HG03095 (cell line): Measurements from ENCODE around the gene ACTN3.
"Not testable (repeated sequence)": the region's sequence is repeated elsewhere in the genome, so short reads cannot be mapped to it uniquely, and the experiment has no call there.

ENCODE experiments used
- ATAC-seq: cut with Tn5 transposase; IDR thresholded peaks from one replicate; pipeline ENCODE4 v1.9.1; 2021; ENCODE audit warnings: moderate library complexity; ENCODE audit not compliant: unreplicated experiment

ACTN3 gene

DNA sequence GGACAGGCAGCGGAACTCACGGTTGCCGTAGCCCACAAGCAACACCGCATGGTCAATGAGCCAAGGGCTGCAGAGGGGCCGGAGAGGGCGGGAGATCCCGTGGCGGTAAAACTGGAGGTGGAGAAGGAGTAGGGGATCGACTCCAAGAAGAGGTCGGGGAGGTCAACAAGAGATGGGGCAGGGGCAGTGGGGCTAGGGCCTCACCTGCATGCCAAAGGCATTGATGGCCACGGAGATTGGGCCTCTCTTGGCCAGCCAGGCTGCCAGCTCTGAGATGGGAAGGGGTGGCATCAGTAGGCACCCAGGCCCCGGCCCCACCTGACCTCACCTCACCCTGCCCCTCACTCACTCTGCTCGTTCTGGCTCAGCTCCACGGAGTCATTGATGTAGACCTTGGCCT lies 17.8 kb downstream of the ACTN3 start:
- ATAC-seq, result no peak

DNA sequence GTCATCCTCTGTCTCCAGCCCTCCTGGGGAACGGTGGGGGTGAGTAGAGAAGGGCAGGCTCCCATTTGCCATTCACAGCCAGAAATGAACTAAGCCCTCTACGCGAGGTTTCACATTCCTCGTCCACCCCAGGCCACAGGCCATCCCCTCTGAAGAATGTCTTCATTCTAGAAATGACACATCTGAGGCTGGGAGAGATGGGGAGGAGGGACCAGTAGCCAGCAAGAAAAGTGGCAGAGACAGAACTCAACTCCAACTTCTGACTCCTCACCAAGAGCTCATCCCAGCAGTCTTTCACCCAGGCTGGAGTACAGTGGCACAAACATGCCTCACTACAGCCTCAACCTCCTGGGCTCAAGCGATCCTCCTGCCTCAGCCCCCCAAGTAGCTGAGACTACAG lies 18.3 kb downstream of the ACTN3 start:
- no peak for ATAC-seq

DNA sequence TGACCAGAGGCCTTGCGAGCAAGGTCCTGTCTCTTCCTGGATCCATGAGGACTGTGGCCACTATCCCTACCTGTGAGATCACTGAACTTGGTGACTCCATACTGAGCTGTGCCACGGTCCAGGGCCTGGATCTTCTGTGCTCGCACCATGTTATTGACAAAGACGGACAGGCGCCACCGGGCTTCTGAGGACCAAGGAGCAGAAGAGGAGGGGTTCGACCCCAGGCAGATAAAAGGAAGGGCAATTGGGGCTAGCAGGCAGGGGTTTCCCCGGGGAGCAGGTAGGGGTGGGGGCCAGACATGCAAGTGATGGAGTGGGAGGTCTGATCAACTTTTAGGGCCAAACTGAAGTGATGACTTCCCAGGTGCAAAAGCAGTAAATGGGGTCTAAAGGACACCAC lies 19.5 kb downstream of the ACTN3 start:
- no peak for ATAC-seq

DNA sequence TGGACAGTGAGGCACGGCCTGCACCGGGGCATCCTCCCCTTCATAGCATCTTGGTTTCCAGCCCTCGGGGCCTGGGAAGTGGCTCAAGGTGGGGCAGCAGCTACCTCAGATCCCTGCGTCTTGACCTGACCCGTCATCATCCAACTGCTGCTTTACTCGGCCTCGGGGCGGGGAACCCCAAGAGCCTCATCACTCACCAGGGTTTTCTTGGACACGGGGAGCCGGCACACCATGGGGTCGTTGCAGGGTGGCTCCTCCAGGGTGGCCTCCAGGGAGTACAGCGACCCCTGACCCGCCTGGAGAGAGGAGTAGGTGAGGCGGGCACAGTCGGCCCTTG lies 21.1 kb downstream of the ACTN3 start:
- no peak for ATAC-seq

DNA sequence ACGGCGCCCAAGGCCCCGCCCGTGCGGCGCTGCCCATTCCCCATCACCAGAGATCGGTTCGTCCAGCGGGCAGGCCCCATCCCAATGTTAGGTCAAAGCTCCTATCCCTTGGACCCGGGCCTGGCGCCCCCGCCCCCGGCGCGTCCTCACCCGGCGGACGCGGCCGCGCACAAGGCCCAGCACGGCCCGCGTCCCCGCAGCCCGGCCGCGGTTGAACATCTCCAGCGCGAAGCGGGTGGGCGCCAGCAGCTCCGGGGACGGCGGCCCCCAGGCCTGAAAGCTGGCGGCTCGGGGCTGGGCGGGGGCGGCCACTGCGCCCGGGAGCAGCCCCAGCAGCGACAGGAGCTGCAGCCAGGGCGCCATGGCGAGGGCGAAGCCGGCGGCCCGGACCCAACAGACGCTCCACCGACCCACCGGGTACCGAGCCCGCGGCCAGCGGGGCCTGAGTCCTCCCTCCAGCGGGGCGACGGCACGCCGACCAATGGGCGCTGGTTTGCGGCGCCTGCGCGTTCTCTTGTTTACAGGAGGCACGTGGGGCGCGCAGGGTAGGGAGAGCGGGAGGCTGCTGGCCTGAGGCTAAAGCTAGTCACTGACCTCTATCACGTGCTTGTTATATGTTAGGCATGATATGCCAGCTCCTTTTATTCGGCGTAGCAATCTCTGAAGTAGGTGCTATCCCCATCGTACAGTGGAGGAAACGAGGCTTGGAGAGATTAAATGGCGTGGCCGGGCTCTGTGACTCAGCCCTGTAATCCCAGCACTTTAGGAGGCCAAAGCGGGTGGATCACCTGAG lies 21.6 kb downstream of the ACTN3 start, which contains the start of gene CTSF:
Gene CTSF (minus strand): TSS at position 483 of the 793 bp plus-strand sequence. CDS start 120 bp downstream, at position 363.
- ATAC-seq, result no peak

DNA sequence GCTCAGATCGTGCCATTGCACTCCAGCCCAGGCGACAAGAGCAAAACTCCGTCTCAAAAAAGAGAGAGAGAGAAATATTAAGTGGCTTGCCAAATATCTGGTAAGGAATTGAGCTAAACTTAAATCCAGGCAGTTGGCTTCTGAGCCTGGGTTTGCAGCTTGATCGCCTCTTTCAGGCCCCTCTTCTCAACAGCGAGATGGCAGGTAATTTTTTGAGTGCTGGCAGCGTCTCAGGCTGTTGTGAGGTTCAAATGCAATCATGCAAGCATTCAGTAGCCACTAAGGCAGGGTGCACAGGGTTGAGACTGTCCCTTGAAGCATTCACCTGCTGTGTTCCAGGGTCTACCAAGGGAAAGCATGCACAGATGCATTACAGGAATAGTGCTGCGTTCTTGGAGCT lies 22.4 kb downstream of the ACTN3 start:
- no peak for ATAC-seq

DNA sequence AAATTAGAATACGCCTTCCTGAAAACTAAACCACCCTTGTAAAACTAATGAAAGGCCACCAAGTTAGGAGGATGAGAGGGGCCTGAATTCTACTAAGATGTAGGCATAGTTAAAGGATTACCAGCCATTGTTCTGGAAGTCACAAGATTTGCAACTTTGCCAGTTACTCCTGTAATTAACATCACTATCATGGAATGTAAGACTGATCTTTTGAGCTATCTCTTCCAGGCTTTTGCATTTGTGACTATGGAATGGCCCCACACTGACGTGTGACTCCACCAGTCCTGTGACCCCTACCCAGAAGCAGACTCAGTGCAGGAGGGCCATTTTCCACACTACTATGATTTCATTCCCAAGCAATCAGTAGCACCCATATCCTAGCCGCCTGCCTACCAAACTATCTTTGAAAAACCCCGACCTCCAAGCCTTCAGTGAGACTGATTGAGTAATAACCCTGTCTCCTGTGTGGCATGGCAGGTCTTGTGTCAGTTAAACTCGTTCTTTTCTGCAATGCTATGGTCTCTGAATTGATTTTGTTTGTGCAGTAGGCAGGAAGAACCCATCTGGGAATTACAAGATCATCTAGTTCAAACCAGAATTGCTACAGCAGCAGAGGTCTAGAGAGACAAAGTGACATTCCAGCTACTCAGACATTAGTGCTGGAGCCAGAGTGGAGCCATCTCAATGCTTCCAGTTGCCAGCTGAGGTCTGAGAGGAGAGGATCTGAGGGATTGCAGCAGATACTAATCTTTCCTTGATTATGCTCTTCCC lies 23.6 kb downstream of the ACTN3 start:
- ATAC-seq, result no peak

DNA sequence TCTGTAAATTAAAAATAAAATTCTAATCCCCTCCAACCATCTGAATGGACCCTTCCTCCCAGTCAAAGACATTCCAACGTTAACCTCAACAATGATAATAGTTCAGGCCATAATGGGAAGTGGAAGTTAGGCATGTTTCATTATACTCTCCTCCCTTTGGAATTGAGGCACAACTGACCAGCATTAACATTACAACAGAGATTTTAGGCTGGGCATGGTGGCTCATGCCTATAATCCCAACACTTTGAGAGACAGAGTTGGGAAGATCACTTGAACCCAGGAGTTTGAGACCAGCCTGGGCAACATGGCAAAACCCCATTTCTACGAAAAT lies 24.1 kb downstream of the ACTN3 start:
- no peak for ATAC-seq

DNA sequence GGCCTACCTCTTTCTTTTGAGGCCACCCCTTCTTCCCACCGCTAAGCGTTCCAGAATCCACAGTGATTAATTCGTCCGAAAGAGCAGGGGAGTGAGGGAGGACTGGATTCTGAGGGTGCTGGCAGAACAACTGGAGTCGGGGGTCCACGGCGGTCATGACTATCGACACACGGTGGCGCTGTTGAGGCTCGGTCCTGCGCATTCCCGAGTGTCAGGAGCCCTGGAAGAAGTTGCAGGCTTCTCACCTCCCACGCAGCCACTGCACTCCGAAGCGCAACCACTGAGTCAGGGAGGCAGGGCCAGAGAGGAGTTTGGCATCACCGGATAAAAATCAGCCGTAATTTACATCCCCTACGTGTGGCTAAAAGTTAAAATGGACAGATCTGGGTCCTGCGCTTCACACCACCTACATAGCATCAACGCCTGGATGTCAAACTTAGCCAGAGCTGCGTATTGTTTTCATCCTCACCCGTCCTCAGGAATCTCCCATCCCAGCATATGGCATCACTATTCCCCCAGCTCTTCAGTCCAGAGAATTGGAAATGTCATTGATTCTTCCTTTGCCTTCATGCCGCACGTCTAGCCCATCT lies 32.4 kb downstream of the ACTN3 start:
- ATAC-seq, result no peak

DNA sequence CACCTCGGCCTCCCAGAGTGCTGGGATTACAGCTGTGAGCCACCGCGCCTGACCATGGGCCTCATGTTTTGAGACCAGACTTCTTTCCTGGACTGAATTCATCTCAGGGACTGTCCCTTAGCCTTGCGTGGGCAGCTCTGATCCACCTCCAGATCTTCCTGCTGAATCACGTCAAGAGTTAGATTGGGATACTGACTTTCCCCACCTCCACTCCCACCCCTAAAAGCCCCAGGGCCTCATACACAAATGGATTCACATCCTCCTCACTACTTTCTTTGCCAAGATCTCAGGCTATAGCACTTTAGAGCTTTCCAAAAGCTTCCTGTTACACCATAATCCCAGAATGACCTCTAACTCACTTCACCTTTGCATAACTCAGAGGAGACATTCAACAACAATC lies 34.1 kb downstream of the ACTN3 start:
- ATAC-seq, result no peak

DNA sequence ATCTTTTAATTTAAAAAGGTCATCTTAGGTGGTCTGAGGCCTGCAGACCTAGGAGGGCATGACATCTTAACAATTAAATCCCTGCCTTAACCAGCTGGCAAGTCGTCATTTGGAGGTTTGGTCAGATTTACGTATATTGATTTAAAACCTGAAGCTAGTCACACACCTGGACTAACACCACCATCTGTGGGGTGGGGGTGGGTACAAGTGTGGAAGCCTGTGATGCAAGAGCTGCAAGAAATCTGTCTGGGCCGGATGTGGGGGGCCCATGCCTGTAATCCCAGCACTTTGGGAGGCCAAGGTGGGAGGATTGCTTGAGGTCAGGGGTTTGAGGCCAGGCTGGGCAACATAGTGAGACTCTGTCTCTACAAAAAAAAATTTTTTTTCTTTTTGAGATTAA lies 34.6 kb downstream of the ACTN3 start:
- no peak for ATAC-seq

DNA sequence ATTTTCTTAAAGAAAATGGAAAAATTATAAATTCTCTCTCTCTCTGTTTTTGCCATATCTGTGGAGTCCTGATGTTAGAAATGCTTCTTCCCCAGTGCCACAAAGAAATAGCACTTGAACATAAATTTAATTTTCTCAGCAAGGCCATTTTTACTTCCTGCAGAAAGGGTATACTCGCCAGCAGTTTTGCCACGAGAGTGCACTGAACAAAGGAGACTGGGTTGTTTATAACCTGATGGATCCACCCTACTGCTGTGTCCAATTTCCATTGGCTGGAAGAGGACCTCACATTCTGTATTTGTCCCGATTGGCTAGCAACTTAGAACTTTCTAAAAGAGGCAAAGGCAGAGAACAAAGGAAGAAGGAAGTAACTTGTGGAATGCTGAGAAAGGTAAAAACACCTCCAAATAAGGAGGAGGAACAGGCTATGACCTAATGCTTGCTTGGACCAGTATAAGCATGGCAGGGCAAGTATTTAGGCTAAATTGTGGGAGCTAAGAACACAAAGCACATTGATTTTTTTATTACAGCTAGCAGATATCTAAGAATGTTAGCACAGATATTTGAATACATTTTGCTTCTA lies 36.0 kb downstream of the ACTN3 start:
- ATAC-seq, result not testable (repeated sequence)

DNA sequence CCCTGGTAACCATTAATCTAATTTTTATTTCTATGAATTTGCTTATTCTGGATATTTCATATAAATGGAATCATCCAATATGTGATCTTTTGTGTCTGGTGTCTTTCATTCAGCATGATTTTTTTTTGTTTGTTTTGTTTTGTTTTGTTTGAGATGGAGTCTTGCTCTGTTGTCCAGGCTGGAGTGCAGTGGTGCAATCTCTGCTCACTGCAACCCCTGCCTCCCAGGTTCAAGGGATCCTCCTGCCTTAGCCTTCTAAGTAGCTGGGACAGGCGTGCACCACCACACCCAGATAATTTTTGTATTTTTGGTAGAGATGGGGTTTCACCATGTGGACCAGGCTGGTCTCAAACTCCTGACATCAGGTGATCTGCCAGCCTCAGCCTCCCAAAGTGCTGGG lies 38.7 kb downstream of the ACTN3 start:
- not testable (repeated sequence) for ATAC-seq

DNA sequence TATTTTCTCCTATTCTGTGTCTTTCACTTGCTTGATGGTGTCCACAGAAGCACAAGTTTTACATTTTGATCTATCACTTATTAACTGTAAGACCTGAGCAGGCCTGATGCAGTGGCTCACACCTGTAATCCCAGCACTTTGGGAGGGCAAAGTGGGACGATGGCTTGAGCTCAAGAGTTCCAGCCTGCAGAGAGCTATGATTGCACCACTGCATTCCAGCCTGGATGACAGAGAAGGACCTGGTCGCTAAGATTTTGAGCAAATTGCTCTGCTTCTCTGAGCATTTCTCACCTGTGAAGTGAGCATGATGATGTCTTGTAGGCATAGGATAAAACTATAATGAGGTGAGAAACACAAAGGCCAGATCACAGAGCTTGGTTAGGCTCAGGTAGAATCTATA lies 39.4 kb downstream of the ACTN3 start:
- no peak for ATAC-seq

DNA sequence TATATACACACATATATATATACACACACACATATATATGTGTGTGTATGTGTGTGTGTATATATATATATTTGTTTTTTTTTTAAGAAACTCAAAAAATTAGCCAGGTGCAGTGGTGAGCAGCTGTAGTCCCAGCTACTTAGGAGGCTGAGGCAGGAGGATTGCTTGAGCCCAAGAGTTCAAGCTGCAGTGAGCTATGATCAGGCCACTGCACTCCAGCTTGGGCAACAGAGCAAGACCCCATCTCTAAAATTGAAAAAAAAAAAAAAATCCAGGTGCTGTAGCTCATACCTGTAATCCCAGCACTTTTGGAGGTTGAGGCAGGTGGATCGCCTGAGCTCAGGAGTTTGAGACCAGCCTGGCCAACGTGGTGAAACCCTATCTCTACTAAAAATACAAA lies 42.6 kb downstream of the ACTN3 start:
- ATAC-seq, result not testable (repeated sequence)

DNA sequence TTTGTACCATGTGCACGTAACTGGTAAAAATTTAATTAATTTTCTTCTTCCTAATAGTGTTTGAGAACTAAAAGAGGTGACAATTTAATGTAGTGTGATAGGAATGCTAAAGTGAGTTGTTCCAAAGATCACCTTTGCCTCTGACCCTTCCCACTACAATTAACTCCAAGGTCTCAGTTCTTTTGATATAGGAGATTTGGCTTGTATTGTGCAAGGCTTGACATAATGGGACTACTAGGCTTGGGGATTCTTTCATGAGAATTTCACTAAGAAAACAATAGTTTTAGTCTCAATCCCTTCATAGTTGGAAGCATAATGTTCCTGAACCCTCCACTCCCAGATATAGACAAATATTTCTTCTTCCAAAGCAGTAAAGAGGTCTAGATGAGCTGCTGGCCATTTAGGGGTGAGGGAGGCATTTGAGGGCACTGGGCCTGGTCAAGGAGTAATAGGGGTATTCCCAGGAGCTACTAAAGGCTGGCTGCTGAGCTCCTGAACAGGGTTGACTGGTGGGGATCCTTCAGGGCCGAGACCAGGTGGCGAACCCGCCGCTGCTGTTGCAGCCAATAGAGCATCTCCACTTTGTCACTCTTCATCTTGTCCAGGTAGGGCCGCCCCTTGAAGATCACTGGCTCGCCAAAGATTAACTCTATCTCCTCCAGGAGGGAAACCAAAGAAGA lies 43.4 kb downstream of the ACTN3 start:
- ATAC-seq, result no peak

DNA sequence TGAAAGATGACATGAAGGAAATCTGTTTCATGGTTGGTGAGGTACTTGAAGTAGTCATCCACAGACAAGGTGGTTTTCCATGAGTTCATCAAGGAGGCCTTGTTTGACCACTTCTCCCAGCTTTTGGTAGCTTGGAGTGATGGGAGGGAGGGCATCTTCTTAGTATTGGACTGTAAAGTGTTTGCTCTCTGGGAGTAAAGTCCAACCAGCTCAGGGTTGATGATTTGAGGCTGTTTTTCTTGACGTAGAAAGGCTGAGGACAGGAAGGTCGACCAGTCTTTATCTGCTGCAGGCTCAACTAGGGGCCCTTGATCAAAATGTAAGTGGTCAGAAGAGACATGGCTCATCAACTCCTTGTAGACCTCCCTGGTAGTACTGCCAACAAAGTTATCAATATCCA lies 44.5 kb downstream of the ACTN3 start:
- ATAC-seq, result no peak

DNA sequence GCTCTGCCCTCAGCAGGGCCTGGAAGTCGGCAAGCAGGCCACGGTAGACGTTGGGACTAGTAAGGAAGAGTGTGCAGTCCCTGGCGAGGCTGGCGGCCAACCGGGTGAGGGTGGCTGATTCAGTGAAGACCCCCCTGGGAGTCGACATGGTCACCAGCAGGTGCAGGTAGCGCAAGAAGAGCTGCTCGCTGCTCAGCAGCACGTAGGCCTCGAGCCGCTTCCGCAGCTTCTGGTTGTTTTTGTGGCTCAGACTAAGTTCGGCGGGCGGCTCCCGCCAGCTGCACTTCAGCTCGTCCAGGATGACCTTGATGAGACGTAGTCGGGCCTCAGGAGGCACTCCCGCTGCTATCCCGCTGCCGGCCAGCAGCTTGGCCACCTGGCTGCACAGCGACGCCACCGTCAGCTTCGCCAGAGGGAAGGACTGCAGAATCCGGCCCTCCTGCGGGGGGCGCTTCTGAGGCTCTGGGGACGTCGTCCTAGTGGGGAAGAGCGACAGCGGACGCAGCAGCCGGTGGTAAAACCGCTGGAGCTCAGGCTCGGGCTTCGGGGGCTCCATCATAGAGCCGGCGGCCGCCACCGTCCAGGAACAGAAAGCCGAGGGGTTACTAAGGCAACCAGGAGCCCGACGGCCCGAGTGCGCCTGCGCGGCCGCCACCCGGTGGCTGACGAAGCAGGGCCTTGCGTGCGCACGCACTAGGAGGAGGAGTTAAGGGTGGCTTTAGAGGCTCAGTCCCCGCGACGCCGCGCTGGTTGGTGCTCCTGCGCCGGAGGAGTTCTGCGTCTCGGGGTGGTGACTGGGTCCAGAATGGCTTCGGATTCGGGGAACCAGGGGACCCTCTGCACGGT lies 46.0 kb downstream of the ACTN3 start, which contains the start of the genes CCDC87 and CCS:
Gene CCDC87 (minus strand): TSS at position 607 of the 846 bp plus-strand sequence. CDS start 48 bp downstream, at position 559.
Gene CCS (plus strand): TSS at position 729 of the 846 bp plus-strand sequence. CDS start 77 bp downstream, at position 806.
- peak; percentile 79 for ATAC-seq

DNA sequence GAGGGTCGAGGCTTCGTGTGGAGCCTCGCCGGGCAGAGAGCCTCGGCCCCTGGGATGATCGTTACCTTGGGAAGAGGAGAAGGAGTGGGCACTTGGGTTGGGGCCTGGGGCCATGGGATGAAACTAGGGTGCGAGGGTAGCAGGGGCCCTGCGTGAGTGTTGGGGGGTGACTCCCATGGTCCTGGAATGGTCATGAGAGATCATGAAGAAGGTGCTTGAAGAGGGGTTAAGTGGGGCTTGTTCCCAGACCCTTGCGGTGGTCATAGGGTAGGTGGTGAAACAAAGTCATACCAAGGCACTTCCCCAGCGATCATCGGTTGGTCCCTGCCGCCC lies 46.6 kb downstream of the ACTN3 start:
- ATAC-seq, result no peak

DNA sequence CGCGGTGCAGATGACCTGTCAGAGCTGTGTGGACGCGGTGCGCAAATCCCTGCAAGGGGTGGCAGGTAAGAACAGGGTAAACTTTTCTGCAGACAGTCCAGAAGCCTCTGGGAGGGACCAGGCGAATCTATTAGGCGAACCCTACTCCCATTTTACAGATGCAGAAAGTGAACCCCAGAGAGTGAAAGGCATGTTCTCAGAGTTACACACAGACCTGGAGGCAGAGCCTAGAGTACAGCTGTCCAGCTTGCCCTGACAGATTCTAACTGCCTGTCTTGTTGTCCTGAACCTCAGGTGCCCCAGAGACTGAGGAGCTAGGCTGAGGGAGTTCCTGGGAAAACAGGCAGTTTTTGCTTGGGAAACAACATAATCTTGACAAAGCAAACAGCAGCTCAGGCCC lies 46.9 kb downstream of the ACTN3 start:
- no peak for ATAC-seq
